ENCODE results near the gene TBCK. TPM values are rescaled to one million over a fixed set of nuclear protein-coding genes. Genes with fewer than 3 reads are reported as not detected.

TBCK gene
- total RNA-seq, 2 experiments from 2014 or later: 23.5 to 29.0 TPM

DNA sequence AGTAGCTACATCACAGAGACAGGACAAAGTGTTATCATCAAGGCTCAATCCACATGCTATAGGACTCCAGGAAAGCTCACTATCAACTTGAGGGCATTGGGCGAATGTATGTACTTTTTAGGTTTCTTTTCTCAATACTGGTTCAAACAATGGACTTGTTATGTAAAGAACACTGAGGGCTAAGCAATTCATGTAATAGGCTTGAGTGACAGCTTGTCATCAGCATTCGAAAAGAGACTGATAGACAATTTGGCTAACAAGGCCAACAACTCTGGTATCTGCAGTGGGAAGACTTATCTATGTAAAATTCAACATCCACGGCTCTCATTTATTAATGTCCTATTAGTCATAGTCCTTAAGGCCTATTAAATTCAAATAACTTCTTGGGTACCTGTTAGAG, 279.7 kb downstream of the TBCK start:
- Histone ChIP-seq H3K27me3 (ENCODE audit: control insufficient read depth in 1 of 2, insufficient read depth in 2 of 2, low read length in 2 of 2) (peaks cover 0 to 5% of the 10 kb centered on the region in 2 experiments), H3K36me3 (ENCODE audit: insufficient read depth, low read length) (no peaks in the 10 kb centered on the region), H3K4me3 (ENCODE audit: low read length) (no peak overlapping the region), H3K9me3 (ENCODE audit: control insufficient read depth in 1 of 2, insufficient read depth in 1 of 2, low read length in 2 of 2) (peaks cover 0 to 5% of the 10 kb centered on the region in 2 experiments), H3K4me1 (ENCODE audit: insufficient read depth, low read length) (no peaks in the 10 kb centered on the region), H3K27ac (ENCODE audit: low read depth in 1 of 2, low read length in 2 of 2) (no peak overlapping the region)
- ChIA-PET CTCF (no interaction called here), POLR2A (no interaction called here)
- Mint-ChIP-seq H3K4me3 (no peak overlapping the region), H3K36me3 (ENCODE audit: low read depth) (no peaks in the 10 kb centered on the region), H3K4me1 (ENCODE audit: low read depth) (no peaks in the 10 kb centered on the region), H3K27me3 (no peaks in the 10 kb centered on the region), H3K9me3 (peaks cover 6% of the 10 kb centered on the region), H3K27ac (no peak overlapping the region)
- TF ChIP-seq, protein P1, sequence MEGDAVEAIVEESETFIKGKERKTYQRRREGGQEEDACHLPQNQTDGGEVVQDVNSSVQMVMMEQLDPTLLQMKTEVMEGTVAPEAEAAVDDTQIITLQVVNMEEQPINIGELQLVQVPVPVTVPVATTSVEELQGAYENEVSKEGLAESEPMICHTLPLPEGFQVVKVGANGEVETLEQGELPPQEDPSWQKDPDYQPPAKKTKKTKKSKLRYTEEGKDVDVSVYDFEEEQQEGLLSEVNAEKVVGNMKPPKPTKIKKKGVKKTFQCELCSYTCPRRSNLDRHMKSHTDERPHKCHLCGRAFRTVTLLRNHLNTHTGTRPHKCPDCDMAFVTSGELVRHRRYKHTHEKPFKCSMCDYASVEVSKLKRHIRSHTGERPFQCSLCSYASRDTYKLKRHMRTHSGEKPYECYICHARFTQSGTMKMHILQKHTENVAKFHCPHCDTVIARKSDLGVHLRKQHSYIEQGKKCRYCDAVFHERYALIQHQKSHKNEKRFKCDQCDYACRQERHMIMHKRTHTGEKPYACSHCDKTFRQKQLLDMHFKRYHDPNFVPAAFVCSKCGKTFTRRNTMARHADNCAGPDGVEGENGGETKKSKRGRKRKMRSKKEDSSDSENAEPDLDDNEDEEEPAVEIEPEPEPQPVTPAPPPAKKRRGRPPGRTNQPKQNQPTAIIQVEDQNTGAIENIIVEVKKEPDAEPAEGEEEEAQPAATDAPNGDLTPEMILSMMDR (IDR thresholded peaks at IDR 0.05): no peak
- intact Hi-C loops (cut with DNase I, micrococcal nuclease): no loop called here
- ATAC-seq (ENCODE audit: poor library complexity) (no peak), DNase-seq (no peak)

DNA sequence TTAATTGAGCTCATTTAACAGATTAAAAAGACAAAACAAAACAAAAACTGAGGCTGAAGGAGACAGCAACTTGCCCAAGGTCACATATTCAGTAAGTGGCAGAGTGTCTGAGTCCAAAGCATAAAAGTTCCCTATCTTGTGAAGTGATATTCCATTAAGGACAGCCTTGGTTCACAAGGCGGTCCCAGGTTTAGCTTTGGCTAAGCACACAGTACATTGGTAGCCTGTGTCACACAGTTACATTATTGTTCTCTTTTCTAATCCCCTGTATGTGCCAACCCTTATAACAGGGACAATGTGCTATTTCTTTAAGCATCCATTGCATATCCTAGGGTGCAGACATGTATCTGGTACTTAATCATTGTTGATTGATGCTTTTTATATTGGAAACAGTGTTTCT, 280.8 kb downstream of the TBCK start:
- Histone ChIP-seq H3K9me3 (ENCODE audit: control insufficient read depth in 1 of 2, insufficient read depth in 1 of 2, low read length in 2 of 2) (peaks cover 0 to 5% of the 10 kb centered on the region in 2 experiments), H3K27ac (ENCODE audit: low read depth in 1 of 2, low read length in 2 of 2) (no peak overlapping the region), H3K27me3 (ENCODE audit: control insufficient read depth in 1 of 2, insufficient read depth in 2 of 2, low read length in 2 of 2) (peaks cover 0 to 5% of the 10 kb centered on the region in 2 experiments), H3K4me1 (ENCODE audit: insufficient read depth, low read length) (no peaks in the 10 kb centered on the region), H3K4me3 (ENCODE audit: low read length) (no peak overlapping the region), H3K36me3 (ENCODE audit: insufficient read depth, low read length) (no peaks in the 10 kb centered on the region)
- TF ChIP-seq, protein P1 (IDR thresholded peaks at IDR 0.05): no peak
- CTCF ChIA-PET: no interaction called here
- POLR2A ChIA-PET: no interaction called here
- intact Hi-C loops (cut with DNase I, micrococcal nuclease): no loop called here
- Mint-ChIP-seq H3K9me3 (peaks cover 11% of the 10 kb centered on the region), H3K27me3 (no peaks in the 10 kb centered on the region), H3K4me1 (ENCODE audit: low read depth) (no peaks in the 10 kb centered on the region), H3K4me3 (no peak overlapping the region), H3K27ac (no peak overlapping the region), H3K36me3 (ENCODE audit: low read depth) (no peaks in the 10 kb centered on the region)
- ATAC-seq (ENCODE audit: poor library complexity) (no peak), DNase-seq (no peak)

DNA sequence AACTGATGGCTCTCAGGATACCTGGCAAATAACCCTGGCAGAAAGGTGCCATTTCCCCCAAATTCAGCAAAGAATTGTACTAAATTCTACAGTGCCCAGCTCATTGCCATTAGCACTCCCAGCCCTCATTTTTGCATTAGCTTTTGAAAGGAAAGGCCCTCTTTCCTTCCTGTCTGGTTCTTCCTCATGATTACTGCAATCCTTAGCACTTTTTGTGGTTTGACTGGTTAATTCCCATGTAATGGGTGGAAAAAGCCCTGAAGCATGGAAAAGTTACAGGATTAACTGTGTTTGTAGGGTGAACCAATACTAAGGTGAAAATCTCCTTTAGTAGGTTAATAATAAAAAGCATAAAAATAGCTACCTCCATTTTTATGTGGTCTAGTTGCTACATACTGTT, 281.3 kb downstream of the TBCK start:
- Histone ChIP-seq H3K4me1 (ENCODE audit: insufficient read depth, low read length) (no peaks in the 10 kb centered on the region), H3K36me3 (ENCODE audit: insufficient read depth, low read length) (no peaks in the 10 kb centered on the region), H3K9me3 (ENCODE audit: control insufficient read depth in 1 of 2, insufficient read depth in 1 of 2, low read length in 2 of 2) (peaks cover 0 to 5% of the 10 kb centered on the region in 2 experiments), H3K4me3 (ENCODE audit: low read length) (no peak overlapping the region), H3K27ac (ENCODE audit: low read depth in 1 of 2, low read length in 2 of 2) (no peak overlapping the region), H3K27me3 (ENCODE audit: control insufficient read depth in 1 of 2, insufficient read depth in 2 of 2, low read length in 2 of 2) (peaks cover 0 to 5% of the 10 kb centered on the region in 2 experiments)
- no peak overlapping the region for H3K27ac Mint-ChIP-seq
- peaks cover 12% of the 10 kb centered on the region for H3K9me3 Mint-ChIP-seq
- no peak for DNase-seq
- POLR2A ChIA-PET: no interaction called here
- no peaks in the 10 kb centered on the region for H3K4me1 Mint-ChIP-seq (ENCODE audit: low read depth)
- intact Hi-C loops (cut with DNase I, micrococcal nuclease): no loop called here
- no peaks in the 10 kb centered on the region for H3K27me3 Mint-ChIP-seq
- no peaks in the 10 kb centered on the region for H3K36me3 Mint-ChIP-seq (ENCODE audit: low read depth)
- CTCF ChIA-PET: no interaction called here
- TF ChIP-seq, protein P1 (IDR thresholded peaks at IDR 0.05): no peak
- H3K4me3 Mint-ChIP-seq: no peak overlapping the region
- no peak for ATAC-seq (ENCODE audit: poor library complexity)

Measured in CD4-positive, alpha-beta T cell (primary cell).